Measurements from ENCODE around the gene PIP5K1B.

The PIP5K1B gene

GRCh38 chr9:68961587-68961986 is 256.5 kb downstream of the PIP5K1B start:
- H3K4me1 ChIP-seq (ENCODE audit: control insufficient read depth, insufficient read depth, low read length) = peaks cover 21% of the 10 kb centered on the region
- no peaks in the 10 kb centered on the region for H3K27me3 ChIP-seq (ENCODE audit: control insufficient read depth, insufficient read depth, low read length)
- no peaks in the 10 kb centered on the region for H3K36me3 ChIP-seq (ENCODE audit: control insufficient read depth, insufficient read depth, low read length)
- no peak overlapping the region for H3K9ac ChIP-seq (ENCODE audit: low read length)
- H3K4me3 ChIP-seq (ENCODE audit: low read length) = no peak overlapping the region
- no peaks in the 10 kb centered on the region for H3K9me3 ChIP-seq (ENCODE audit: control insufficient read depth, low read length)

GRCh38 chr9:68963416-68963815 is 258.4 kb downstream of the PIP5K1B start:
- no peak overlapping the region for H3K4me3 ChIP-seq (ENCODE audit: low read length)
- no peaks in the 10 kb centered on the region for H3K27me3 ChIP-seq (ENCODE audit: control insufficient read depth, insufficient read depth, low read length)
- peaks cover 21% of the 10 kb centered on the region for H3K4me1 ChIP-seq (ENCODE audit: control insufficient read depth, insufficient read depth, low read length)
- H3K36me3 ChIP-seq (ENCODE audit: control insufficient read depth, insufficient read depth, low read length) = no peaks in the 10 kb centered on the region
- no peaks in the 10 kb centered on the region for H3K9me3 ChIP-seq (ENCODE audit: control insufficient read depth, low read length)
- H3K9ac ChIP-seq (ENCODE audit: low read length) = no peak overlapping the region

- Histone ChIP-seq H3K36me3 (ENCODE audit: control insufficient read depth, insufficient read depth, low read length) (no peaks in the 10 kb centered on the region), H3K9me3 (ENCODE audit: control insufficient read depth, low read length) (no peaks in the 10 kb centered on the region), H3K9ac (ENCODE audit: low read length) (no peak overlapping the region), H3K4me1 (ENCODE audit: control insufficient read depth, insufficient read depth, low read length) (peaks cover 21% of the 10 kb centered on the region), H3K27me3 (ENCODE audit: control insufficient read depth, insufficient read depth, low read length) (no peaks in the 10 kb centered on the region), H3K4me3 (ENCODE audit: low read length) (no peak overlapping the region)
Measured at GRCh38 chr9:68964102-68964541, 259.1 kb downstream of the PIP5K1B start.

- Histone ChIP-seq H3K9me3 (ENCODE audit: control insufficient read depth, low read length) (no peaks in the 10 kb centered on the region), H3K4me1 (ENCODE audit: control insufficient read depth, insufficient read depth, low read length) (peaks cover 26% of the 10 kb centered on the region), H3K9ac (ENCODE audit: low read length) (no peak overlapping the region), H3K27me3 (ENCODE audit: control insufficient read depth, insufficient read depth, low read length) (no peaks in the 10 kb centered on the region), H3K4me3 (ENCODE audit: low read length) (no peak overlapping the region), H3K36me3 (ENCODE audit: control insufficient read depth, insufficient read depth, low read length) (no peaks in the 10 kb centered on the region)
Measured at GRCh38 chr9:68964765-68965164, 259.7 kb downstream of the PIP5K1B start.

GRCh38 chr9:68966496-68966944 is 261.5 kb downstream of the PIP5K1B start:
- no peaks in the 10 kb centered on the region for H3K36me3 ChIP-seq (ENCODE audit: control insufficient read depth, insufficient read depth, low read length)
- H3K9ac ChIP-seq (ENCODE audit: low read length) = no peak overlapping the region
- H3K4me3 ChIP-seq (ENCODE audit: low read length) = no peak overlapping the region
- peaks cover 27% of the 10 kb centered on the region for H3K4me1 ChIP-seq (ENCODE audit: control insufficient read depth, insufficient read depth, low read length)
- H3K9me3 ChIP-seq (ENCODE audit: control insufficient read depth, low read length) = no peaks in the 10 kb centered on the region
- no peaks in the 10 kb centered on the region for H3K27me3 ChIP-seq (ENCODE audit: control insufficient read depth, insufficient read depth, low read length)

GRCh38 chr9:68967800-68968199 is 262.8 kb downstream of the PIP5K1B start:
- H3K36me3 ChIP-seq (ENCODE audit: control insufficient read depth, insufficient read depth, low read length) = no peaks in the 10 kb centered on the region
- no peaks in the 10 kb centered on the region for H3K27me3 ChIP-seq (ENCODE audit: control insufficient read depth, insufficient read depth, low read length)
- peaks cover 21% of the 10 kb centered on the region for H3K4me1 ChIP-seq (ENCODE audit: control insufficient read depth, insufficient read depth, low read length)
- no peak overlapping the region for H3K4me3 ChIP-seq (ENCODE audit: low read length)
- no peaks in the 10 kb centered on the region for H3K9me3 ChIP-seq (ENCODE audit: control insufficient read depth, low read length)
- H3K9ac ChIP-seq (ENCODE audit: low read length) = no peak overlapping the region

- H3K9me3 ChIP-seq (ENCODE audit: control insufficient read depth, low read length) = no peaks in the 10 kb centered on the region
- peaks cover 10% of the 10 kb centered on the region for H3K4me1 ChIP-seq (ENCODE audit: control insufficient read depth, insufficient read depth, low read length)
- no peak overlapping the region for H3K4me3 ChIP-seq (ENCODE audit: low read length)
- H3K9ac ChIP-seq (ENCODE audit: low read length) = no peak overlapping the region
- no peaks in the 10 kb centered on the region for H3K36me3 ChIP-seq (ENCODE audit: control insufficient read depth, insufficient read depth, low read length)
- H3K27me3 ChIP-seq (ENCODE audit: control insufficient read depth, insufficient read depth, low read length) = no peaks in the 10 kb centered on the region
Measured at GRCh38 chr9:68969538-68969937, 264.5 kb downstream of the PIP5K1B start.

GRCh38 chr9:68970151-68970550 is 265.1 kb downstream of the PIP5K1B start:
- Histone ChIP-seq H3K4me3 (ENCODE audit: low read length) (no peak overlapping the region), H3K27me3 (ENCODE audit: control insufficient read depth, insufficient read depth, low read length) (no peaks in the 10 kb centered on the region)

GRCh38 chr9:68973619-68974018 is 268.6 kb downstream of the PIP5K1B start:
- Histone ChIP-seq H3K9ac (ENCODE audit: low read length) (no peak overlapping the region), H3K4me1 (ENCODE audit: control insufficient read depth, insufficient read depth, low read length) (peaks cover 15% of the 10 kb centered on the region), H3K36me3 (ENCODE audit: control insufficient read depth, insufficient read depth, low read length) (no peaks in the 10 kb centered on the region), H3K4me3 (ENCODE audit: low read length) (no peak overlapping the region), H3K27me3 (ENCODE audit: control insufficient read depth, insufficient read depth, low read length) (no peaks in the 10 kb centered on the region), H3K9me3 (ENCODE audit: control insufficient read depth, low read length) (no peaks in the 10 kb centered on the region)

More at GRCh38 chr9:68970151-68970550, 265.1 kb downstream of the PIP5K1B start:
- H3K9ac ChIP-seq (ENCODE audit: low read length) = no peak overlapping the region
- H3K4me1 ChIP-seq (ENCODE audit: control insufficient read depth, insufficient read depth, low read length) = peaks cover 8% of the 10 kb centered on the region
- no peaks in the 10 kb centered on the region for H3K36me3 ChIP-seq (ENCODE audit: control insufficient read depth, insufficient read depth, low read length)
- no peaks in the 10 kb centered on the region for H3K9me3 ChIP-seq (ENCODE audit: control insufficient read depth, low read length)

- H3K4me3 ChIP-seq (ENCODE audit: low read length) = no peak overlapping the region
- no peaks in the 10 kb centered on the region for H3K27me3 ChIP-seq (ENCODE audit: control insufficient read depth, insufficient read depth, low read length)
- no peaks in the 10 kb centered on the region for H3K36me3 ChIP-seq (ENCODE audit: control insufficient read depth, insufficient read depth, low read length)
- peaks cover 13% of the 10 kb centered on the region for H3K4me1 ChIP-seq (ENCODE audit: control insufficient read depth, insufficient read depth, low read length)
- H3K9ac ChIP-seq (ENCODE audit: low read length) = no peak overlapping the region
- no peaks in the 10 kb centered on the region for H3K9me3 ChIP-seq (ENCODE audit: control insufficient read depth, low read length)
Measured at GRCh38 chr9:68974431-68974830, 269.4 kb downstream of the PIP5K1B start.

GRCh38 chr9:68974901-68975300 is 269.9 kb downstream of the PIP5K1B start:
- peaks cover 9% of the 10 kb centered on the region for H3K4me1 ChIP-seq (ENCODE audit: control insufficient read depth, insufficient read depth, low read length)
- H3K9me3 ChIP-seq (ENCODE audit: control insufficient read depth, low read length) = no peaks in the 10 kb centered on the region
- no peak overlapping the region for H3K4me3 ChIP-seq (ENCODE audit: low read length)
- H3K27me3 ChIP-seq (ENCODE audit: control insufficient read depth, insufficient read depth, low read length) = no peaks in the 10 kb centered on the region
- no peaks in the 10 kb centered on the region for H3K36me3 ChIP-seq (ENCODE audit: control insufficient read depth, insufficient read depth, low read length)
- no peak overlapping the region for H3K9ac ChIP-seq (ENCODE audit: low read length)

- no peaks in the 10 kb centered on the region for H3K36me3 ChIP-seq (ENCODE audit: control insufficient read depth, insufficient read depth, low read length)
Measured at GRCh38 chr9:68975365-68976043, 270.5 kb downstream of the PIP5K1B start.

More at GRCh38 chr9:68975365-68976043, 270.5 kb downstream of the PIP5K1B start:
- H3K9me3 ChIP-seq (ENCODE audit: control insufficient read depth, low read length) = no peaks in the 10 kb centered on the region
- H3K4me3 ChIP-seq (ENCODE audit: low read length) = no peak overlapping the region
- H3K4me1 ChIP-seq (ENCODE audit: control insufficient read depth, insufficient read depth, low read length) = peaks cover 9% of the 10 kb centered on the region
- no peak overlapping the region for H3K9ac ChIP-seq (ENCODE audit: low read length)
- no peaks in the 10 kb centered on the region for H3K27me3 ChIP-seq (ENCODE audit: control insufficient read depth, insufficient read depth, low read length)
